GM18517 (cell line): ENCODE results near the gene ESRRA.

ENCODE experiments used
- ATAC-seq: cut with Tn5 transposase; IDR thresholded peaks from one replicate; pipeline ENCODE4 v1.9.1; 2021; ENCODE audit warnings: mild to moderate bottlenecking, moderate library complexity; ENCODE audit not compliant: unreplicated experiment

ESRRA gene

GRCh38 chr11:64291262-64291751, 14.0 kb upstream of the ESRRA start, which contains the start of gene KCNK4:
TSS of gene KCNK4 (plus strand) at chr11:64291302. CDS start at chr11:64293019, 1,717 bp downstream.
- no peak for ATAC-seq

- no peak for ATAC-seq
These were observed 13.4 kb upstream of the ESRRA start for GRCh38 chr11:64291752-64292459.

GRCh38 chr11:64292460-64293254, 12.7 kb upstream of the ESRRA start:
- ATAC-seq = no peak

- ATAC-seq = no peak
These were observed 10.6 kb upstream of the ESRRA start for GRCh38 chr11:64294774-64295173.

- ATAC-seq = no peak
These were observed 9.6 kb upstream of the ESRRA start for GRCh38 chr11:64295760-64296159.

- no peak for ATAC-seq
These were observed 9.1 kb upstream of the ESRRA start for GRCh38 chr11:64296236-64296635.

DNA sequence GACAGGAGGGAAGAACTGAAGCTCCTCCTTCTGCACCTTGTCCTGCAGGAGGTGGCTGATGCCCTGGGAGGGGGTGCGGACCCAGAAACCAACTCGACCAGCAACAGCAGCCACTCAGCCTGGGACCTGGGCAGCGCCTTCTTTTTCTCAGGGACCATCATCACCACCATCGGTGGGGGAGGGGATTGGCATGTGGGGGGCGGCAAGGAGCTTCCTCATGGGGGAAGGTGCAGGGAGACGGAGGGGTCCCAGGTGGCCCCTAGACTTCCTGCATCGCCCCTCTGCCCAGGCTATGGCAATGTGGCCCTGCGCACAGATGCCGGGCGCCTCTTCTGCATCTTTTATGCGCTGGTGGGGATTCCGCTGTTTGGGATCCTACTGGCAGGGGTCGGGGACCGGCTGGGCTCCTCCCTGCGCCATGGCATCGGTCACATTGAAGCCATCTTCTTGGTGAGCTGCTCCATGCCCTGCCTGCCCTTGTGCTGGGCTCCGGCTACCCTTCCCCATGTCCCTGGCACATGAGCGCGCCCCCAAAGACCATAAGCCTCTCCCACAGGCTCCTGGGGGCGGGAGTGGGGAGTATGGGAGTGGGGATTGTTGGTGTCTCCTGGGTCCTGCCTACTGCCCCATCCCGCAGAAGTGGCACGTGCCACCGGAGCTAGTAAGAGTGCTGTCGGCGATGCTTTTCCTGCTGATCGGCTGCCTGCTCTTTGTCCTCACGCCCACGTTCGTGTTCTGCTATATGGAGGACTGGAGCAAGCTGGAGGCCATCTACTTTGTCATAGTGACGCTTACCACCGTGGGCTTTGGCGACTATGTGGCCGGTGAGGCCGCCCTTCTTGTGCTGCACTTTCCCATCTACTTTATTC, 8.3 kb upstream of the ESRRA start:
- ATAC-seq = no peak

DNA sequence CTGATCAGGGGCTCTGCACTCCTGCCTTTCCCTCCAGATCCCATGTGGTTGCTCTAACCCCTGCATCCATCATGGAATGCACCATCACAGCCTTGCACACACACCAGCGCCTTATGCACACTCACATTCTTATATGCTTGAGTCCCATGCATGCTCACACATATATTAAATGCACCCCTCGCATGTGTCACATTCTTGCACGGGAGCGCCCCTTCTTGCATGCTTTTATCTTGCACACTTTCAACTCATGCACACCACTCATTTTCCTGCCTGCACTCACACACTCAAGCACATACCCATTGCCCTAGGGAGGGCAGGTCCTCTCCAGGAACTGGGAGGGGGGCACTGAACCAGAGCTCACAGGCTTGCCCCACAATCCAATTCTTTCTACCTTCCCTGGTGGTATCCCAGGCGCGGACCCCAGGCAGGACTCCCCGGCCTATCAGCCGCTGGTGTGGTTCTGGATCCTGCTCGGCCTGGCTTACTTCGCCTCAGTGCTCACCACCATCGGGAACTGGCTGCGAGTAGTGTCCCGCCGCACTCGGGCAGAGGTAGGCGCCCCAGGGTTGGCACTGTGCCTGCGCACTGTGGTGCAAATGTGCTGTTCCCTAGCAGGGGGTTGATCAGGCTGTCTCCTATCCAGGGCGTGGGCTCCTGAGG, 7.5 kb upstream of the ESRRA start:
- no peak for ATAC-seq

GRCh38 chr11:64298966-64299846, 6.1 kb upstream of the ESRRA start:
- no peak for ATAC-seq

DNA sequence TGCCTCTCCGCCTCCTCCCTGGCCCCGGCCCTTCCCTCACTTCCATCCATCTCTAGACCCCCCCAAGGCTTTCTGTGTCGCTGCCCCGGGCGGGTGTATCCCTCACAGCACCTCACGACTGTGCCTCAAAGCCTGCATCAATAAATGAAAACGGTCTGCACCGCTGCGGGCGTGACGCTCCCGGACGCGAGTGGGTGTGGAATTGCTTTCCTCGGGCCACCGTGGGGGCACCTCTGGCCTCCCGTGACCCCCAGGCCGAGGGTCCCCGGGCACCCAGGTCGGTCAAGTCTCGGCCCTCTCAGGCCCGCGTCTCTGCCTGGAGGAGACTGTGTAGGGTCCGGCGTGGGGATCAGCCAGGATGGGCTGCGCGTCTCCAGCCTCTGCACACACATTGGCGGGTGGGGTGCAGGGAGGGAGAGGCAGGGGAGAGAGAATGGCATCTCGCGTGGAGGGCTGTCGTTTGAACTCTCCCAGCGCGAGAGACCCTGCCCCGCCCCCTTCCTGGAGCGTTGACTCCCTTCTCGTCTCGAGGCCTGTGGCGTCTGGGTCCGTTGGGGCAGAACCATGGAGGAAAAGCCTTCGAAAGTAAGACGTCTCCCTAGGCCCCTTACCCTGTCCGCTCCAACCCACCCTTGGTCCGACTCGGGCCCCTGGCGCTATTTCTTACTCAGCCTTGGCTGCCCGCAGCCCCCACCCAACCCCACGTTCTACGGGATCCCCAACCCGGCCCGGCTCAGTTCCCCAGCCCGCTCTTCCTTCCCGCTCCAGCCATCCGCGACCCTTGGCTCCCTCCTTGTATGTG, 5.3 kb upstream of the ESRRA start, which contains the start of gene CATSPERZ:
Gene CATSPERZ, plus strand, starts transcription at position 512 of the 802 bp plus-strand sequence. Its CDS starts 53 bp downstream, at position 565.
- no peak for ATAC-seq

DNA sequence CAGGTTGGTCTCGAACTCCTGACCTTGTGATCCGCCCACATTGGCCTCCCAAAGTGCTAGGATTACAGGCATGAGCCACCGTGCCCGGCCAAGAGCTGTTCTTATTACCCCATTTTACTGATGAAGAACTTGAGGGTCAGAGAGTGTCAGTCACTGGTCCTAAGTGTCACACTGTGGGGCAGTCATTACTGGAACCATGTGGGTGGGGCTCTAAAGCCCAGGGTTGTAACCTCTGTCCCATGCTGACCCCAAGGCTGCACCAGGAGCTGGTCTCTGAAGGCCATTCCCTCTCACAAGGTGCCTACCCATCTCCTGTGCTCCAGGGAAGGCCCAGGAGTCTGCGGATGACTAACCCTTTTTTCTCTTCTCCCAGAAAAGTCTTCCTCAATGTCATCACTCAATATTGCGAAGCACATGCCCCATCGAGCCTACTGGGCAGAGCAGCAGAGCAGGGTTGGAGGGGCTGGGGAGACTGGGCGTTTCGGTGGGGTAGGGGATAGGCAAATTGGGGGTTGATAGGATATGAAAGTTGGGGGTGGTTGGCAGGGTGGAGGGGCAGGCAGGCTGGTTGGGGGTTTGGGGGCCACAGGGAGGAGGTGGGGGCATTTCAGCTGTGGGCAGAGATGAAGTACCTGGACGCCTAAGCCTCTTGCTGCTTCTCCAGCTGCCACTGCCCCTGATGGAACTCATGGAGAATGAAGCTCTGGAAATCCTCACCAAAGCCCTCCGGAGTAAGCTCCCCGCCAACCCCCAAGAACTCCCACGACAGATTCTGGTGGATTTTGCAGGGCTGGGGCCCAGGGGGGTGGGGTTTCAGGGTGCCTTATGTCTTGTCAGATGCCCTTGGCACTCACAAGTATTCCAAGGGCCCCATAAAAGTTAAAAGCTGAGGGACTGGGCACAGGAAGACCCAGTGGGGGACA, 2.0 kb upstream of the ESRRA start:
- ATAC-seq = no peak

DNA sequence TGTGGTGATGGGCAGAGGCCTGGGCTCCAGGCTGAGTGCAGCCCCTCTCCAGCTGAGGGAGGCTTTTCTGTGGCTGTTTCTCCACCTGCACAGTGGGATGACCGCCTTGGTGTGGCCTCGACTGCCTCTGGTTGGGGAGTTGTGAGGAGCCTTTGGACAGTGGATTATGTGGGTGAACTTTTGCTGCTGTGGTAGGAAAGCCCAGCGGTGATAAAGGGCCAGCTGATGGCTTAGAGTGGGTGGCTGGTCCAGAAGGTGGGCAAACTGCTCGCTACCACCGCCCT, 1.4 kb upstream of the ESRRA start:
- no peak for ATAC-seq

DNA sequence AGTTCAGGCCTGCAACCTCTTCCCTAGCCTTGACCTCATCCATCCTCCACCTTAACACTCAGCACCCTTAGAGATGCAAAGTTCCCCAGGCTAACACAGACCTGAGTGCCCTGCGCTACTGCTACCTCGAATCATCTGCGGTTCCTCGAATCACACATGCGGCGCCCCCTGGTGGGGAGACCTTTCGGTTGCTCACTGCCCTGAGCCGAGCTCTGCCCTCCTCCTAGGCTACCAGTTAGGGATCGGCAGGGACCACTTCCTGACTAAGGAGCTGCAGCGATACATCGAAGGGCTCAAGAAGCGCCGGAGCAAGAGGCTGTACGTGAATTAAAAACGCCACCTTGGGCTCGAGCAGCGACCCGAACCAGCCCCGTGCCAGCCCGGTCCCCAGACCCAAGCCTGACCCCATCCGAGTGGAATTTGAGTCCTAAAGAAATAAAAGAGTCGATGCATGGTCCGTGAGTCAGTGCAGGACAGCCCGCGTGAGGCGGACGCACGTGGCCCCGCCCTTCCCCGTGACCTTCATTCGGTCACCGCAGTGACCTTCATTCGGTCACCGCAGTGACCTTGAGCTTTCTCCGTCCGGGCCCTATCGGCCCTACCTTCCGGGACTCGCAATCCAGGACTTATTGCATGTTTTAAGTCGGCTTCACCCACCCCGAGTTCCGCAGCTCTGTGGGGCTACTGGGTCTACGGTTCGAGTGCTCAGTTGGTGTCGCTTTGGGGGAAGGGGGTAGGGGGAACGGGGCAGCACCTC, 830 bp upstream of the ESRRA start:
- peak; percentile 42 for ATAC-seq

GRCh38 chr11:64305691-64306562, 603 bp downstream of the ESRRA start:
- peak; percentile 31 for ATAC-seq

DNA sequence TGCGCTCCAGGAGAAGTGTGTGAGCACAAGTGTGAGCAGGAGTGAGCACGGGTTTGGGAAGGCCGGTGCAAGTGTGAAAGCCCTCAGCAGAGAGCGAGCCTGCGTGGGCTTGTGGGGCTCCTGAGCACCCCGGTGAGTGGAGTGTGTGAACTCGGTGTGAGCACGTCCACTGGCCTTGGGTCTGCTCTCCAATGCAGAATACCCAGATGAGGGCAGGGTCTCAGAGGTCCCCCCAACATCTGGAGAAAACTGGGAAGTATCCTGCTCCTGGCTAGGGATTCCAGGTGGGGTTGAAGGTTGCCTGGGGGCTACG, 1.2 kb downstream of the ESRRA start:
- ATAC-seq = no peak

GRCh38 chr11:64306876-64307622, 1.7 kb downstream of the ESRRA start:
- ATAC-seq = no peak
